CD4-positive, alpha-beta T cell treated with Interleukin-17A for 4 hours (primary cell): Measurements from ENCODE around the gene PRR5L.
"Not testable (repeated sequence)": the region's sequence is repeated elsewhere in the genome, so short reads cannot be mapped to it uniquely, and the experiment has no call there.

Source experiments
- DNase-seq: peaks from one replicate; pipeline ENCODE4 v3.0.0-alpha.2; 2020; ENCODE audit warnings: mixed read lengths

The PRR5L gene

GRCh38 chr11:36469881-36470802 is 174.1 kb downstream of the PRR5L start:
- DNase-seq, result no peak

DNA sequence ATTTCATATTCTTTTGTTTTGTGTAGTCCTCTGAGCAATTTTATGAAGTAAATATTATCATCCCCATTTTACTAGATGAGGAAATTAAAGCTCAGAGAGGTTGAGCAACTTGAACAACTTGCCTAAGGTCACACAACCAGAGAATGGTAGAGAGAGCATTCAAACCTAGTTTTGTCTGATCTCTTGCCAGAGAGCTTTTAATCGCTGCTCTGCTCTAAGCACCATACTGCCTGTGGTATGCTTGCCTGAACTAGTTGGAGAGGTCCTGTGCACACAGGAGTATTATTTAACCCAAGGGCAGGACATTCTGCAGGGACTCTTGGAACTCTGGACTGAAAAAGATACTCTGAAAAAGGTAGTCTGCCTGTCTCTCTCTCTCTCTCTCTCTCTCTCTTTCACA is 175.5 kb downstream of the PRR5L start:
- DNase-seq, result no peak

DNA sequence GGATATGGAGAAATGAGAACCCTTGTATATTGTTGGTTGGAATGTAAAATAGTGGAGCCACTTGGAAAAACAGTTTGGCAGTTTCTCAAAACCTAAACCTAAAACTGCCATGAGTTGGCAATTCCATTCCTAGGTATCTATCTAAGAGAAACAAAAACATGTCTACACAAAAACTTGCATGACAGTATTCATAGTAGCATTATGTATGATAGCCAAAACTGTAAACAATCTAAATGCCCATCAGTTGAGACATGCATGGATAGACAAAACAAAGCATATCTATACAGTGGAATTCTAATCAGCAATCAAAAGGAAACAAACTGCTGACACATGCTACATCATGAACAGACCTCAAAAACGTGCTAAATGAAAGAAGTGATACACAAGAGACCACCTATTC is 179.1 kb downstream of the PRR5L start:
- DNase-seq, result no peak

GRCh38 chr11:36478700-36479329 is 182.7 kb downstream of the PRR5L start:
- peak; percentile 40 for DNase-seq

- no peak for DNase-seq
Observed at GRCh38 chr11:36480833-36481232, 184.7 kb downstream of the PRR5L start.

GRCh38 chr11:36483042-36483441 is 187.0 kb downstream of the PRR5L start:
- DNase-seq, result not testable (repeated sequence)

DNA sequence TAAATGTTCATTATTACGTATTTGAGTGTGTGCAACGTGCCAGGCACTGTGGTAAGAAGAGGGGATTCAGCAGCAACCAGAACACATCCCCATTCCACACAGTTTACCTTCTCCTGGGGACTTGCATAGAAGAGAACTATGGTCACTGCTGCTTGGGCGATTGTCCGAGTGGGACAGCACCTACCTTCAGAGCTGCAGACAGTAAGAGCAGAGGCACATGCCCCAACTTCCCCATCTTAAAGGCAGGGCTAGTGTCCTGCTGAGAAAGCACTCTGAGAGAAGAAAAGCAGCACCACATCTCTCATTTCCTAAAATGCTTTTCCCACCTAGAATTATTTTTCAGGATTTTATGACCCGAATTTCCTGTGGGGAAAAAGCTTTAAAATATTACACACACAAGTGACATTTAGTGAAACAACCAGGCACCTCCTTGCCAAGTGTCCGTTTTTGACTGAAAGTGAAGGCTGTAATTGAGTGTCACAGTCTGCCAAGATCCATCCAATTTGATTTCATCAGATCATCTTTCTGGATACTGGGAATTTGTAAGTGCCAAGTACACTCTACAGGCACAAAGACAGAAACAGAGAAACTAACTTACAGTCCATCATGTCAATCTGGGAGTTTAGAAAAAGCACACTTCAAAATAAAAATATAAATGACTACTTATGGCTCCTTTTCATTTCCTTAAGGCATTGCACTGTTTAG is 189.4 kb downstream of the PRR5L start:
- DNase-seq, result no peak

DNA sequence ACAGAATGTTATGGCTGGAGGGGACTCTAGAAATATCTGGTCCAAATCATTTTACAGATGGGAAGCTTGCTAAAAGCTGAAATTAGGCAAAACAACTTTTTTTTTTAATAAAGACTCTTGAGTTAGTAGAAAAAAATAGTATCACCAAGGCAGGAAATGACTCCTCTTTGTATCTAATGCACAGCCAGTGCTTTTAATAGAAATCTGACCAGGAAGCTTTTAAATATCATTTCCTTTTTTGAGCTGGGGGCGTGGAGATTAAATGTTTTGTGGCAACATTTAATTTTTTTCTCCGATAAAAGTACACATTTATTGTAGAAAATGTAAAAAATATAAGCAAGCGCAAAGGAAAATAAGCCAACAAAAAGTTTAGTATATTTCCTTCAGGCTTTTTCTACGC is 191.5 kb downstream of the PRR5L start:
- DNase-seq, result no peak

GRCh38 chr11:36488096-36488495 is 192.0 kb downstream of the PRR5L start:
- no peak for DNase-seq

DNA sequence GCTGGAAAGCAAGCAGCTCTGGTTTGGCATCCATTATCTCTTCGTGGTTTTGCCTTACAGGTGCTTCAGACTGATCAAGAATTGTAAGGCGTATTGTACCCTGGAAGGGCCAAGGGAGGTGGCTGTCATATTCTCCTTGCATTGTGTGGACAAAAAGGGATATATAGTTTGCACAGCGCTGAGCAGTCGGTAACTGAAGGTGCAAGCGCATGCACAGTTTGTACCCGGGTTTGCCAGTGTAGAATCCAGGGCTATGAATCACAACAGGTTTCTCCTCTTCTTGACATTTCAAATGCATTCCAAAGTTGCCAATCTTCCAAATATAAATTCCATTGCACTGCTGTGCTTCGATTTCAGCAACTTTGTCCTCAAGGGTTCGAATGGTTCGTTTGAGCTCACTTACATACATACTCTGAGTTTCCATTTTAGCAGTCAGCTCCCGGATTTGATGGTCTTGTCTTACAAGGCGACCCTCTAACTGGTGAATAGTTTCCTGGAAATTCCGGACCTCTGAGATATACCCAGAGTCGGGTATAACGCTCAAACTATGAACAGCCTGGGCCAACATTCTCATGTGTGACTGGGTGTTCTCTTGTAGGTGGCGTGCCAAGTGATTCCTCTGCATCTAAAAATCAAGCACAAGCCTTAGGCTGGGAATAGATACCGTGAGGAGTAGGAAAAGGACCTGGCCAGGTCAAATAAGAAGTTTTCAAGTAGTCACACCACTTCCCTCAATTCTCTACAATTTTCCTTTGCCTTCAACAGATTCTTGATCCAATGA is 194.1 kb downstream of the PRR5L start:
- no peak for DNase-seq

DNA sequence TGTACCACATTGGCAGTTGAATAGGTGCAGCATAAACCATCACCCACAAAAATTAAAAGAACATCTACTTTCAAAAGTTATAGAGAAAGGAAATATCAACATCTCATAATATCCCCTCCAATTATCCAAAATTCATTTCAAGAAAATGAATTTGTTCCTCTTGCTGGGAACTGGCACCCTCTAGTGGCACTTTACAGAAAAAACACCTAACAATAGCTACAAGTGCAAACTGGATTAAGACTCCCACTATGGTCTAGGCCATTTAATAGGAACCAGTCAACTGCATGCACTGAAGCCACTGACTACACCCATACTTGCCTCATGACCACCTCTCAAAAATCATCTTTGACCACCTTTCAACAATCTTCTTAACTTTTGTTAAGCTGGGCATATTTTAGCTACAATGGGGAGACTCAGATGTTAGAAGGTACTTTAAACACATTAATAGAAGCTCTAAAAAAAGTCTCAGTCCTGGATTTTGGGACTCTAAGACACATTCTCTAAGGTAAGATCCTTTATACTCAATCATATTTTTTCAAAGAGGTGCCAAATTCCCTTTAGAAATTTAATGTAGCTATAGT is 196.7 kb downstream of the PRR5L start:
- DNase-seq, result peak; percentile 42

GRCh38 chr11:36493332-36493731 is 197.2 kb downstream of the PRR5L start:
- no peak for DNase-seq

GRCh38 chr11:36498721-36499120 is 202.6 kb downstream of the PRR5L start:
- DNase-seq, result no peak

- no peak for DNase-seq
Observed at GRCh38 chr11:36499315-36499714, 203.2 kb downstream of the PRR5L start.

- DNase-seq, result no peak
Observed at GRCh38 chr11:36500315-36500721, 204.2 kb downstream of the PRR5L start.

DNA sequence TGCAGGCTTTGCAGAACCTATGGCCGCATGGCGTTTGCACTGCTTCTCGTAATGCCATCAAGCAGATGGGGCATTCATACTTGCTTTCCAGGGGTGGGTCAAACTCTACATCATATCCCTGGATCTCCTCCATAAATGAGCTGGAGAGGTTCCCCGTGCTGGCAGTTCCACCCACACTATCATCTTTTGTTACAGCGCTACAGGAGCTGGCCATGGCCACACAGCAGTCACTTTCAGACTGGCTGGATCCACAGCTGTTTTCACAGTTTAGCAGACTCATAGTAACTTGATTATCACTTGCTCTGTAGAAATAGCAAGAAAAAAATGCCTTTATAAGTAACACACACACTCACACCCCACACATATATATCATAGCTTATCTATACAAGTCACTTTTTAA is 205.1 kb downstream of the PRR5L start:
- no peak for DNase-seq

DNA sequence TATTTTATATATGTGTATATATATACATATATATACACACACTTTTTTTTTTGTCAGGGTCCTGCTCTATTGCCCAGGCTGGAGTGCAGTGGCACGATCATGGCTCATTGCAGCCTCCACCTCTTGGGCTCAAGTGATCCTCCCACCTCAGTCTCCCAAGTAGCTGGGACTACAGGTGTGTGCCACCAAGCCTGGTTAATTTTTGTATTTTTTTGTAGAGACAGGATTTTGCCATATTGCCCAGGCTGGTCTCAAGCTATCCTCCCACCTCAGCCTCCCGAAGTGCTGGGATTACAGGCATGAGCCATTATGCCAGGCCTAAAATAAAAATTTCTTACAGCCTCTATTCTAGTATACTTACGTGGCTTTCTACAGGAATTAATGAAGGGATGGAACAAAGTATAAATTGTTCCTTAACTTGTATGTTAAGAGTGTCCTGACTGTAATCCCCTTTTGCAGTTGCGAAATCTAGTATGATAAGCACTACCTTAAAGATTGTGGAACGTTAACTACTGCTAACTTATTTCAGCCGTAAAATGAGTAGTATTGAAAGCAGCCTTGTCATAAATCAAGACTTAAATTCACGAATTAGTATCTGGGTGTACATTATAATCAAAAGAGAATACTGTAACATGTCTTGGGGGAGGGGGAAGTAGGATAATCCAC is 211.9 kb downstream of the PRR5L start:
- DNase-seq, result no peak

- DNase-seq, result no peak
Observed at GRCh38 chr11:36508743-36509142, 212.7 kb downstream of the PRR5L start.

GRCh38 chr11:36509201-36509639 is 213.1 kb downstream of the PRR5L start:
- no peak for DNase-seq

GRCh38 chr11:36509694-36510593 is 213.9 kb downstream of the PRR5L start, which contains the start of gene TRAF6:
Gene TRAF6, minus strand, starts transcription at chr11:36510272. Its CDS starts 8,757 bp downstream, at chr11:36501515.
- DNase-seq, result peak; percentile 94

DNA sequence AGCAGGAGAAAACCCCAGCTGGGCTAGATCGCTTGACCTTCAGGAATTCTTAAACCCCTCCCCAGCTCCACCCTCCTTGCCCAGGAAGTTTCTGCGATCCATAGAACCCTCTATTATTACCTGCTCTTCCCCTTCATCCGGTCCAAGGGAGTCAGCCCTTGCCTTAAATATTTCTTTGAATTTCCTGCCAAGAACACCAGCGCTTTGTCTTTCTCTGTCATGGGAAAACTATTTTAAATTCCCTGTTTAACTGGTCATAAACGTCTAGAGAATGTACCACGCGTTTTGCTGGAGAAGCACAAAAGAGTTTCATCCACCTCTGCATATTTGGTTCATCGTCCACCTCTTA is 214.5 kb downstream of the PRR5L start:
- DNase-seq, result no peak
